ENCODE data around the gene PCDHGB1.
"Not testable (repeated sequence)": the region's sequence is repeated elsewhere in the genome, so short reads cannot be mapped to it uniquely, and the experiment has no call there.

- TF ChIP-seq BHLHE40 (IDR thresholded peaks at IDR 0.05; ENCODE audit: borderline replicate concordance); FOXM1 (IDR thresholded peaks at IDR 0.05; ENCODE audit: borderline replicate concordance); ZNF384 (IDR thresholded peaks at IDR 0.05); SUZ12 (IDR thresholded peaks at IDR 0.05); NFRKB (IDR thresholded peaks at IDR 0.05); CTBP1 (IDR thresholded peaks at IDR 0.05; ENCODE audit: borderline replicate concordance); FOXA1 (IDR thresholded peaks at IDR 0.05); FOXK2 (IDR thresholded peaks at IDR 0.05); SP1 (IDR thresholded peaks at IDR 0.05); ARNT (IDR thresholded peaks at IDR 0.05); ELF4 (IDR thresholded peaks at IDR 0.05); TARDBP (IDR thresholded peaks at IDR 0.05); LEF1 (IDR thresholded peaks at IDR 0.05; ENCODE audit: borderline replicate concordance); PKNOX1 (IDR thresholded peaks at IDR 0.05): not testable (repeated sequence)
Measured at GRCh38 chr5:141375444-141376155, 25.7 kb downstream of the PCDHGB1 start.
